A204.1 (cell line): ENCODE data around the gene FIBCD1.

Experiments used
- FAIRE-seq: peaks from 2 replicates; lab custom pipeline; 2012; peaks lifted over from hg19 to GRCh38; lab: Jason Lieb, UNC

Gene FIBCD1, protein sequence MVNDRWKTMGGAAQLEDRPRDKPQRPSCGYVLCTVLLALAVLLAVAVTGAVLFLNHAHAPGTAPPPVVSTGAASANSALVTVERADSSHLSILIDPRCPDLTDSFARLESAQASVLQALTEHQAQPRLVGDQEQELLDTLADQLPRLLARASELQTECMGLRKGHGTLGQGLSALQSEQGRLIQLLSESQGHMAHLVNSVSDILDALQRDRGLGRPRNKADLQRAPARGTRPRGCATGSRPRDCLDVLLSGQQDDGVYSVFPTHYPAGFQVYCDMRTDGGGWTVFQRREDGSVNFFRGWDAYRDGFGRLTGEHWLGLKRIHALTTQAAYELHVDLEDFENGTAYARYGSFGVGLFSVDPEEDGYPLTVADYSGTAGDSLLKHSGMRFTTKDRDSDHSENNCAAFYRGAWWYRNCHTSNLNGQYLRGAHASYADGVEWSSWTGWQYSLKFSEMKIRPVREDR

DNA sequence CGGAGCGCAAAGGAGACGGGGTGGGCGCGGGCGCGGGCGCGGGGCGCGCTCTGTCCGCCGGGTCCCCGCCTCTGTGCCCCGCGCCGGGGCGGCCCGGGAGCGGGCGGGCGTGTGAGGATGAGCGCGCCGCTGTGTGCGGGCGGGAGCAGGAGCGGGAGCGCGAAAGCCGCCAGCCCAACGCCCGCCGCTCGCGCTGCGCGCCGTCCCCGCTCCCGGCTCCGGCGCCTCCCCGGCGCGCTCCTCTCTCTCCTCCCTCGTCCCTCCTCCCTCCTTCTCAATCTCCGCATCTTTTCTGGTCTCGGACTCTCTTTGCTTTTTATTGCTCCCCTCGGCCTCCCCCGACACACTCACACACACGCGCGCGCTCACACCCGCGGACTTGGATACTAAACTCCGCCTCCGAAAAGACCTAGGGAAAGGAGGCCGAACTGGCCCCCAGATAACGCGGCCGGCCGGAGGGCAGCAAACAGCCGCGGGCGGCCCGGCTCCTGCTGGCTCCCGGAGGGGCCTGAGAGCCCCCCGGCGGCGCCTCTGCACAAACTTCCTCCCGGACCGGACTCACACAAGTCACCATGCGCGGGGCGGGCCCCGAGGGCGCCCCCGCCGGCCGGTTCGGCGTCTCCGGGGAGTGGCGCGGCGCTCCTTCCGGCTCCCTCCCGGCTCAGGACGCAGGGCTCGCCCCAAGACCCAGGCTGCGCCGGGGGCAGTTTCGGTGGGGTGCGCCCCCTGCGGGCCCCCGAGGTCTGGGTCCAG lies at the start of gene FIBCD1:
Gene FIBCD1 (minus strand): TSS at position 596 of the 753 bp plus-strand sequence. CDS start 640 bp downstream, outside the sequence.
- FAIRE-seq: no peak

DNA sequence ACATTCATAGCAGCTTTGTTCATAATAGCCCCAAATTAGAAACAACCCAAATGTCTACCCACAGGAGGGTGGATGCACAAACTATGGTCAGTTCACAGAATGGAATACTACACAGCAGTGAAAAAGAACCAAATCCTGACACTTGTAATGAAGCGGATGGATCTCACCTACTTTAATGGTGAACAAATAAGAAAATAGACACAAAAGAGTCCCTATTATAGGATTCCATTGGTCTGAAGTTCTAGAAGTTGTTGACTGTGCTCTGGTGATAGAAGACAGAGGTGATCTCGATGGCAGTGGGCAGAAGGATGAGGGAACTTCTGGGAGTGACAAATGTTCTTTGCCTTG lies 49.3 kb upstream of the FIBCD1 start:
- FAIRE-seq: no peak

DNA sequence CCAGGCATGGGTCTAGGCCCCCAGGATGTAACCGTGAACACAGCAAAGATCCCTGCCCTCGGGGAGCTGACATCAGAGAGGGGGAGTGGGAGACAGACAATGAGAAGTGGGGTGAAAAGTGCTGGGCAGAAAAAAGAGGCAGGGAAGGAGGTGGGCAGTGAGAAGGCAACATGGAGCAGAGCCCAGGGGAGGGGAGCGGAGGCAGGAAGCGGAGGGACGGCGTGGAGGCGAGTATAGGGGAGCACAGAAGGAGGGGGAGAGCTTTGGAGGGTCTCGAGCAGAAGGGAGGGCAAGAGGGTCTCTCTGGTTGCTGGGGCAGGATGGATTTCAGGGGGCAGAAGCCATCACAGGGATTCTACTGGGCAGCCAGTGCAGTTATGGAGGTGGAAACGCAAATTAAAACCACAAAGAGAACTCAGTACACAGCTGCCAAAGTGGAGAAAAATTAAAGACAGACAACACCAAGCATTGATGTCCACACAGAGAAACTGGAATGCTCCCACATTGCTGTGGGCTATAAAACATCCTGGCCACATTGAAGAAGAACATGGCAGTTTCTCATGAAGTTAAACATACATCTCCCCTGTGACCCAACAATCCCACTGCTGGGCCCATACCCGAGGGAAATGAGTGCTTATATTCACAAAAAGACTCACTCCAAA lies 48.8 kb upstream of the FIBCD1 start:
- FAIRE-seq: no peak

DNA sequence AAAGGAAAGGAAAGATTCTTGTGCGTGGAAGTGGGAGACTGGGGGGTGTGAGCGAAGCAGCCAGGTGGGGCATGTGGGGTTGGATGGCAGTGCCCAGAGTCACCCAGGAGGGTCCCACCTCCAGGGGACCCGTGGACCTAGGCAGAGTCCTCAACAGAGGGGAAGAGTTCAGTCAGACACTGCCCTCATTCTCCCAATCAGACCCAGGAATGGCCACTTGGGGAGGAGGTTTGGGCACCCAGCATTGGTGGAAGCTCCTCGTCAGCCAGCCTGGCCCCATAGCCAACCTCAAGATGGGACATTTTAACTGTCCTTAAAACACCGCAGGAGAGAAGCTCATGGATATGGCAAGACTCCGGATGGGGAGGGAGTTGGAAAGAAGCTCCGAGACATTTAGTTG lies 48.0 kb upstream of the FIBCD1 start:
- no peak for FAIRE-seq

DNA sequence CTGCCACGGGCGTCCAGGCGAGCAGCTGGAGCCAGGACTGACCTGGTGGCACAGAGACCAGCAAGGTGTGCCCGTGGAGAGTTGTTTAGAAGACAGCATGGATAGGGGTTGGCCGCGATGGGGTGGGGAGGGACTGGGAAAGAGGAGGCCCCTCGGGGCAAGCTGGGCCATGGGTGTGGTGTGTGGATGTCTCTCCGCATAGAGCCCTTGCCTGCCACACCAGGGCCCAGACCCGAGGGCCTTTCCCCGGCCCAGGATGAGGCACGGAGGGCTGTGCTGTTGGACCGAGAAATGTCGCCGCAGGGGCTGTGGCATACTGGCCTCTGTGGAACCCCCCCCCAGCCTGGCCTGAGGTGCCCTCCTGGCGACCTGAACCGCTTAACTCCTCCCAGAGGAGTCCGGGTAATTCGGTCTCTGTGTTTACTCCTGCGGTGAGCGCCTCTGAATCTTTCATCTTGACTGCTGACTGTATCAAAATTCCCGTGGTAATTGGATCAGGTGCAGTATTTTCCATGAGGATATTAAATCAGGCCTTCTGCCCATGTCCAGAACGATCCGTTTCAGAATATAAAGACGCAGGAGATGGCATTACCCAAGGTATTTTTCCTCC lies 47.4 kb upstream of the FIBCD1 start:
- FAIRE-seq: no peak

DNA sequence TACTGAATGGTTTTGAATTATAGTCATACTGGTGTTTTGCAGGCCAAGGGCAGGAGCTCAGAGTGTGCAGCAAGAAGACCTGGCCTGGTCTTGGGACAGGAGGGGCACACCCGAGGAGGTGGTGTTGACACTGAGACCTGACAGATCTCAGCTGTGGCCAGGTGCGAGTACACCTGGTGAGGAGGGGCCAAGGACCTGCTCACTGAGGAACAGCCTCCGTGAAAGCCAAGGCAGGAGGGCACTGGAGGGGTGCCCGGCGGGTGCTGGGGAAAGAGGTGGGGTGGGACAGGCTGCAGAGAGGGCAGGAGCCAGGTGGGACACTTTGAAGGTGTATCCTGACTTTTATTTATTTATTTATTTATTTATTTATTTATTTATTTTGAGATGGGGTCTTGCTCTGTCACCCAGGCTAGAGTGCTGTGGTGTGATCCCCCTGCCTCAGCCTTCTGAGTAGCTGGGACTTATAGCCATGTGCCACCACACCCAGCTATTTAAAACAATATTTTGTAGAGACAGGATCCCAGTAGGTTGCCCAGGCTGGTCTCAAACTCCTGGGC lies 46.6 kb upstream of the FIBCD1 start:
- no peak for FAIRE-seq

DNA sequence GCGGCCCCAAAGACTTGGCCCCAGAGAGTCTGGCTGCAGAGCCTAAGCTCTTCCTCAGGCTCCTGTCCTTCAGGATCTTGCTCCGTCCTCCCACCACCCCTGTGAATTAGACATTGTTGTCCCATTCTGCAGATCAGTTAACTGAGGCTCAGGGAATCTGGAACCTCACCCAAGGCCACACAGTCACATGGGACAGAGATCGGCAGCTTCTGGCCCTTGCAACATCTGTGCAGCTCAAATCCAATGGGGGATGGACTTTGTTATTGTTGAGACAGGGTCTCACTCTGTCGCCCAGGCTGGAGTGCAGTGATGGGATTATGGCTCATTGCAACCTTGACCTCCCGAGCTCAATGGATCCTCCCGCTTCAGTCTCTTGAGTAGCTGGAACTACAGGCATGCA lies 46.0 kb upstream of the FIBCD1 start:
- no peak for FAIRE-seq

DNA sequence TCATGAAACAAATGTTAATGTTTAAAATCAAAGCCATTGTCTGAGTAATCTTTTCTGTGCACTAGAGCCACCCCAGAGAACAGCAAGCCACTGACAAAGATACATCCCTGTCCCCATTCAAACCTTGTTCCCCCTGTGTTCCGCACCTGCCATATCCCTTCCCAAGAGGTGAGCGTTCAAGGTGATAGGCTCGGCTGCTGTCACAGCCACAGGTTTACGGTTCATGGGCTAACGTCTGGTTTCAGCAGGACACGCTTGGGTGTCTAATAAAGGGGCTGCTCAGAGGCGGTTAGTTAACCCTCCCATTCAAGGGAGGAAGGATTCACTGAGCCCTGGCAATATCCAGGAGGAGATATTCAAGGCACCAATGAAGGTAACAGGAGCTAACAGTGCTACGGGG lies 45.5 kb upstream of the FIBCD1 start:
- FAIRE-seq: no peak

DNA sequence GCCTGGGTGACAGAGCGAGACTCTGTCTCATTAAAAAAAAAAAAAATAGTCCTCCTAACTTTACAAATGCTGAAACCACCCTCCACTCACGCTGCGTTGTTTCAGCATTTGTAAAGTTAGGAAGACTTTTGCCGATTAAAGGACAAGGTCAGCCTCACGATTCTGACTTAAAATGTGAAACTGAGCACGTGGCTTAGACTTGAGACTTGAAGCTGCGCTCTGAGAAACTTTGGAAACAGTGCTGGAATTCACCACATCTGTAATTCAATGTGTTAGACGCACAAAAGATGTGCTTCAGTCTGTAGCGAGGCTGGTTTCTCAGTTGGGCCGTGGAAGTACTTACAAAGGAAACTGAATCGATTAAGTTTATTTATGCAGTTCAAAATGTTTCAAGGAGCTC lies 44.9 kb upstream of the FIBCD1 start:
- no peak for FAIRE-seq

DNA sequence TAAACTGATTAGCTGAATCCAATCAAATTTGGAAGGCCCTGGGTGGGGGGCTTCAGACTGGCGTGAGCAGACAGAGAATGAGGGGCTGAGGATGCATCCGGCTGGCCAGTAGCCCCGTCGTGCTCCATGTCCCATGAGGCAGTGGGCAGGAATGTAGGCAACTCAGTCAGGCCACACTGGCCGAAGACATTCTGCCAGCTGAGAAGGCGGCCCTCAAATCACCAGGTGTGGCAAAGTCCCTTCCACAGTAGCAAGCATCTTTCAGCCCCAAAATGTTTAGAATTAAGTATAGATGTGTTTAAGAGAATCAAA lies 44.3 kb upstream of the FIBCD1 start:
- no peak for FAIRE-seq

DNA sequence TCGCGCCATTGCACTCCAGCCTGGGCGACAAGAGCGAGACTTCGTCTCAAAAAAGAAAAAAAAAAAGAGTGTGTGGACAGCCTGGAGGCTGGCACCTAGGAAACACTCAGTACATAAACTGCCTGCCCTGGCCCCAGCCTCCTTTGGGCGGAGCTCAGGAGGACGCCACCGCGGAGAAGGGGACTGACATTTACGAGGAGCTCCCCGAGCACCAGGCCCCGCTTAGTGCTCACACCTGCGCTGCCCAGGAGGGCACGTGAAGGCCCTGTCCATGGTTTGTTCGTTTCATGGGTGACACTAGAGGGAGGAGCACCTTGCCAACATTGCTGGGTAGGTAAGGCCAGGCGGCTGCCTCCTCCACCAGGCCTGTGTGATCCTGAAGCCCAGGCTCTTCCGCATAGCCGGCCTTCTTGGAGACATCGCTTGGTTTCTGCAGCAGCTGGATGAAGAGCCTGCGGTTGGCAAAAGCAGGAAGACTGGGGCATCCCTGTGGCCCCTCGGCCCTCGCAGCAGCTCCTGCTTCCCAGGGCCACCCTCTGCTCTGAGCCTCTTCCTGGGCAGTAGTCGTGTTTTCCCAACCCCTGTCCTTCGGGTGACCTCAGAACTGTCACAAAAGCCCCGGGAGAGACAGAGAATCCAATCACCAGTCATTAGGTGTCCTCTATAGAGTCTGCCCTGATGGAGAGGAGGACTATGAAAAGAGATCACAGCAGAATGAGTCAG lies 43.8 kb upstream of the FIBCD1 start:
- FAIRE-seq: no peak

DNA sequence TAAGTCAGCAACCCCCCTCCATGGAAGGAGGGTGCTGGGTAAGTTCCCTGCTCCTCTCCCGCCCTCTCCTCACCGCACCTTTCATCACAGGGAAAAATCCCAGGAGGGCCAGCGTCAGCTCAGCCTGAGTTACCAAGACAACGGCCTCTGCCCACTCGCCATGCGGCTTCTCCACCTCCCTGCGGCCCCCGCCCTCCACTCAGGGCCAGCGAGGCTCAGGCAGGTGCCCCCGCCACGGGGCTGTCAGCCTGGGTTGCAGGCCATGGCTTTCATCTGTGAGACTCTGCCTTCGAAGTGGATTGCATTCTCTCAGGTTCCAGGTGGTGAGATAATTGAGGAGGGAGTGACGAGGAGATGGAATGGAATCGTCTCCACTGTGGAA lies 42.7 kb upstream of the FIBCD1 start:
- FAIRE-seq: no peak

DNA sequence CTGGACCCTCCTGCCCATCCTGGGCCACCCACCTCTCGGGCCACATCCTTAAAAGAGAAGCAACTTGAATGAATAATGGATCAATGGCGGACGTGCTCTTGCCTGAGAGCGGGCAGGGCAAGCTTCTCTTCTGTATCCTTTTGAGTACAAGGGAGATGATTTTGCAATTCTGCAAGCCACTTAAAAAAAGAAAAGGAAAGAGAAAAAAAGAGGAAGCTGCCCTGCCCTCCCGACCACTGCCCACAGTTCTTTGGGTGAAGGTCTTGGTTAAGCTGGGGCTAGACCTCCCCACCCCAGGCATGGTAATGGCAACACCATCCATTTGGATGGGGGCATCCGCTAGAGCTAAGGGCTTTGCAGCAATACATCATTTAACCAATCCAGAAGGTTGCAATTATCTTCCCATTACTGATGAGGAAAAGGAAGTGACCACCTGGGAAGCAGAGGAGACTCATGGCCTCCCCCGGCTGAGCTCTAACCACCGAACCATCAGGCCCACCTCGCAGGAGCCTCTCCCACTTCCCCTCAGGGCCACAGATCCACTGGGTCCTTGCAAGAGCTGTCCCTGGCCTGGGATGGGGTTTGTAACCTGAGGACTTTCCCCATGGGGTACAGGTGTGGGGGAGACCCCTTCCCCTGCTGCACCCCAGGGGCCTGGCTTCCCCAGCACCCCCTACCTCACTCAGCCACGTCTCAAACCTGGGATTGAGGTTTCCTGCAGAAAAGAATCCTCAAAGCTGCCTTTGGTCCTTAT lies 42.1 kb upstream of the FIBCD1 start:
- no peak for FAIRE-seq

DNA sequence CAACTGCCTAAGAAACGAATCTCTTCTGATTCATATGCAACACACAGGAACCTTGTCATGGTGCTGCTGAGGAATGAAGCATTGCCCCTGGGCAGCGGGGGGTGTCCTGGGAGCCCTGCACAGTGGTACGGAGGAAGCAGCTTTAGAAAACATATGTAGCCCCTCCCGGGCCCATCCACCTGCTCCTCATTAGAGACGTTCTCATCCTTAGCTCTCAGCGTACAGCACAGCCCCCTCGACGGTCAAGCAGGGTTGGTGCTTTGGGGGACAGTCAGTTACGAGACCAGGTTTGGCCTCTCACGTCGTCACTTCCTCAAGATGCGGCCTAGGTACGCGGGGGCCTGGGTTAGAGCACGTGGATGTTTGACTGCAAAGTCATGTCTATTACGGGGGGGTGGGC lies 41.5 kb upstream of the FIBCD1 start:
- FAIRE-seq: no peak

DNA sequence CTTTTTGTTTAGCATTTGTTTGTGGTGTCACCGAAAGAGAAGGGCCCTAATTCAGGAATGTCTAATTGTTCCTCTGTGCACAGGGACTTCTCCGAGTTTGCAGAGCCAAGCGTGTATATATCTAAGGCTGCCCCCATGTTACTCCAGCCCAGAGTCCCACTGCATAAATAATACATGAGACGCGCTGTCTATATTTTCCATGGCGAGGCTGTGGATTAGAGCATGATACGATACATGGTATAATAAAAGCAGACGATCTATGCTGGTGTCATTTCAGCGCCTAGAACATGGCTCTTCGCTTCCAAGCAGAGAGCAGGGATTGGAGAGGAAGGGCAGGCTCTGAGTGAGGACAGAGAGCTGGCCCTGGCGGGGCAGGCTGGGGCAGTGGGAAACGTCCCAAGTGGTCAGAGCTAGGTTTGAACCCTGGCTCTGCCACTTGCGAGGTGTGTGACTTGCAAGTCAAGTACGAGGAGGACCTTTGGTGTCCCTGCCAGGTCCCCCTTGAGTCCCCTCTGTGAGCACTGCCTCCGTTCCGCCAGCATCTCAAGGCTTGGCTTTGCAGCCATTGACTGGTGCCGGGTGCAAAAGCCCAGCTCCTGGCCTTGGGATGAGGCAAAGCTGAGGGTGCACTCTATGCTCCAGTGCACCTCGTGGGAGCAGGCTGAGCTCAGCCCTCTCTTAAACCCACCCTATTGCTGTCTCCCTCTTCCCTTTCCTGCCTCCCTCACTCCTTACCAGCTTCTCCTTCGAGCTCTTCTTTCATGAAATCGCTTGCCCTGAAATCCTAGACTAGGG lies 40.7 kb upstream of the FIBCD1 start:
- no peak for FAIRE-seq

DNA sequence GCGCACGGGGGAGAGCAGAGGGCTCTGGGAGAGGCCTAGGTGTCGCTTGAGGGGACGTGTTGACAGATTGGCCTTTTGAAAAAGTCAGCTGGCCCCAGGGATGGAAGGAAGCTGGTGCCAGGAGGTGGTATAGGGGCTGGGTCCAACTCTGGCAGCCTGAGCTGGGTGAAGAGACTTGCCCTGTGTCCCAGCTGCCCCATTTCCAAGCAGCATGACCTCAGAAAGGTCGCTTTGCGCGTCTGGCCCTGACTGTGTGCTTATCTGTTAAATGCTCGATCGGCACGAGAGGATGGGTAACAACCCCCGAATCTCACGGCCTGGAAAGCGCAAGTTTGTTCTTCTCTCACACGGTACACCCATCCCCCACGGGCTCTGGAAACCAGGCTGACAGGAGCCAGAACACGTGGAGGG lies 38.8 kb upstream of the FIBCD1 start:
- no peak for FAIRE-seq

DNA sequence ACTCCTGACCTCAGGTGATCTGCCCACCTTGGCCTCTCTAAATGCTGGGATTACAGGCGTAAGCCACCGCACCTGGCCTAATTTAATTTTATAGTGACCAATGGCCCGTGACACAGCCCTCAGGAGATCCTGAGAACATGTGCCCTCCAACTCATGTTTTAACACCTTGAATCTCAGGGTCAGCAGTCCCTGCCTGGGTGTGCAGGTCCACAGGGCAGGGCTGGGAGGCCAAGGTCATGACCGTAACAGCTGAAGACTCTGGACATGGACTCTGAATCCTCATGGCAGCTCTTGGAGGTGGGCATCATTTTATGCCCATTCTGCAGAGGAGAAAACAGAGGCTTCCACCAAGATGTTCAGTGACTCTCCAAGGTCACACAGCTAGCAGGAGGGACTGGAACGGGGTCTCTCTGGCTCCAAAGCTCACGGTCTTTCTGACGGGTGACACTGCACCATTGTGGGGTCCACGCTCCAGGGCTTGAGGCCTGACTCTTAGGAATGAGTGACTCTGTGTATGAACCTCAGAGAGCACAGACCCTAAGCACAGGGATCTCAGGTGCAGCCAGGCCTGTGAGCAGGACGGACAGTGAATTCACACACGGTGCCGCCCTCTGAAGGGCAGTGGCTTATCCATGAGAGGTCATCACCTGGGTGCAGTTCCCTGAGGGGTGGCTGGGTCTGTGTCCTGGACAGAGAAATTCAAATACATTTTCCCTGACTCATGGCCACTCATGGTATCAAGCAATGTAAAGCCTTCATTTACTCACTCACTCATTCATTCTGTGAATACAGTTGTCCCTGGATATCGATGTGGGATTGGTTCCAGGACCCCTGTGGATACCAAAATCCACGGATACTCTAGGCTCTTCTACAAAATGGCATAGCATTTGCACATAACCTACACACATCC lies 37.1 kb upstream of the FIBCD1 start:
- no peak for FAIRE-seq

DNA sequence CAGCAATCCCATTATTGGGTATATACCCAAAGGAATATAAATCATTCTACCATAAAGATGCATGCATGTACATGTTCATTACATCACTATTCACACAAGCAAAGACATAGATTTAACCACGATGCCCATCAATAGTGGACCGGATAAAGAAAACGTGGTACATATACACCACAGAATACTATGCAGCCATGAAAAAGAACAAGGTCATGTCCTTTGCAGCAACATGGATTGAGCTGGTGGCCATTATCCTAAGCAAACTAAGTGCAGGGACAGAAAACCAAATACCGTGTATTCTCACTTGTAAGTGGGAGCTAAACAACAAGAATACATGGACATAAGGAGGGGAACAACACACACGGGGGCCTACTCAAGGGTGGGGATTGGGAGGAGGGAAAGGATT lies 36.1 kb upstream of the FIBCD1 start:
- no peak for FAIRE-seq

DNA sequence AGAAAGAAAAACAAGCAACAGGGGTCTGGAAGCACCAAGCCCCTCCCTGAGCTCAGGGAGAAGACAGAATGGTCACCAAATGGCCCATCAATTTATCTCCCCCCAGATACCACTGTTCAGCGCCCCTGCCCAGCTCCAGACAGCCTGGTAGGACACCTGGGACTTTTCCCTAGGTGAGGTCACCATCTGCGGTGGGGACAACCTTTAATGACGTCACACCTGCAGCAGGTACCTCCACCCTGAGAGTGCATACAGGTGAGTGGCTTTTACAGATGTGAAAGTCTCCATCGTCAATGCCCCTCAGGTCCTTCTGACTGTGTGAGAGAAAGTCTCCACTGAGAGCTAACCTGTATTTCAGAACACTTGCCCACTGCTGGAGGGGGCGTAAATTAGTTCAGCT lies 35.6 kb upstream of the FIBCD1 start:
- no peak for FAIRE-seq
